Progenitor cell of endocrine pancreas (in vitro differentiated cells): ENCODE measurements around the gene ZNF560. TPM values are rescaled to one million over a fixed set of nuclear protein-coding genes. Genes with fewer than 3 reads are reported as not detected.

ENCODE experiments used
- DNase-seq: peaks from one replicate; pipeline ENCODE4 v3.0.0; 2021; ENCODE audit warnings: low spot score; ENCODE audit not compliant: unreplicated experiment
- H3K27ac Mint-ChIP-seq: 2 replicates; pipeline ENCODE4 v1.8.0; 2021; ENCODE audit warnings: mild to moderate bottlenecking, moderate library complexity, mixed read lengths
- H3K27me3 Mint-ChIP-seq: 2 replicates; pipeline ENCODE4 v1.8.0; 2021; ENCODE audit warnings: mixed read lengths
- H3K36me3 Mint-ChIP-seq: 2 replicates; pipeline ENCODE4 v1.8.0; 2022; ENCODE audit warnings: mixed read lengths; ENCODE audit not compliant: insufficient read depth
- H3K4me1 Mint-ChIP-seq: 2 replicates; pipeline ENCODE4 v1.8.0; 2021; ENCODE audit warnings: low read depth, mixed read lengths
- H3K4me3 Mint-ChIP-seq: 2 replicates; pipeline ENCODE4 v1.8.0; 2021; ENCODE audit warnings: low read depth, mild to moderate bottlenecking, moderate library complexity, mixed read lengths
- H3K9me3 Mint-ChIP-seq: 2 replicates; pipeline ENCODE4 v1.8.0; 2021; ENCODE audit warnings: low read depth, mixed read lengths
- CTCF ChIP-seq: fragments of 200-600 bp; sonication (generic); IDR thresholded peaks from one replicate; pipeline ENCODE4 v1.5.0; 2021; ENCODE audit warnings: antibody characterized with exemption, mild to moderate bottlenecking; ENCODE audit not compliant: unreplicated experiment
- total RNA-seq: library from RNA; stranded (reverse); gene quantifications from 2 replicates; pipeline ENCODE4 v1.2.1, GENCODE V29; 2021

ZNF560 gene
- total RNA-seq, 1 donor from 2014 or later: not detected

- peak overlapping the region; percentile 98 for H3K27ac Mint-ChIP-seq
- peaks cover 10% of the 10 kb centered on the region for H3K9me3 Mint-ChIP-seq
- H3K36me3 Mint-ChIP-seq: peaks cover 38% of the 10 kb centered on the region
- peak overlapping the region; percentile 95 for H3K4me3 Mint-ChIP-seq
- H3K4me1 Mint-ChIP-seq: peaks cover 18% of the 10 kb centered on the region
- no peaks in the 10 kb centered on the region for H3K27me3 Mint-ChIP-seq
- DNase-seq: no peak
- TF ChIP-seq CTCF: no peak
Measured at GRCh38 chr19:9436358-9436757, 62.1 kb downstream of the ZNF560 start.

GRCh38 chr19:9435279-9436268 lies 62.8 kb downstream of the ZNF560 start, which contains the start of gene ZNF266:
ZNF266 (minus strand) TSS chr19:9435573; CDS start chr19:9420089, 15,484 bp downstream.
- Mint-ChIP-seq H3K36me3 (peaks cover 38% of the 10 kb centered on the region), H3K4me1 (peaks cover 18% of the 10 kb centered on the region), H3K27ac (peak within 1 kb of the TSS; percentile 98), H3K4me3 (peak within 1 kb of the TSS; percentile 95), H3K27me3 (no peaks in the 10 kb centered on the region), H3K9me3 (peaks cover 8% of the 10 kb centered on the region)
- peak; percentile 58 for TF ChIP-seq CTCF
- DNase-seq: peak; percentile 81

GRCh38 chr19:9431475-9431874 lies 66.9 kb downstream of the ZNF560 start:
- H3K4me3 Mint-ChIP-seq: no peak overlapping the region
- no peak overlapping the region for H3K27ac Mint-ChIP-seq
- TF ChIP-seq CTCF: peak; percentile 51

GRCh38 chr19:9430444-9430843 lies 68.0 kb downstream of the ZNF560 start:
- Mint-ChIP-seq H3K36me3 (peaks cover 28% of the 10 kb centered on the region), H3K9me3 (no peaks in the 10 kb centered on the region)

More at GRCh38 chr19:9431475-9431874, 66.9 kb downstream of the ZNF560 start:
- Mint-ChIP-seq H3K4me1 (peaks cover 18% of the 10 kb centered on the region), H3K36me3 (peaks cover 28% of the 10 kb centered on the region), H3K9me3 (no peaks in the 10 kb centered on the region), H3K27me3 (no peaks in the 10 kb centered on the region)
- DNase-seq: peak; percentile 19

More at GRCh38 chr19:9430444-9430843, 68.0 kb downstream of the ZNF560 start:
- Mint-ChIP-seq H3K4me3 (no peak overlapping the region), H3K4me1 (peaks cover 13% of the 10 kb centered on the region), H3K27me3 (no peaks in the 10 kb centered on the region), H3K27ac (no peak overlapping the region)
- no peak for TF ChIP-seq CTCF
- DNase-seq: no peak
